Measurements from ENCODE around the gene NUP205.

NUP205 gene

DNA sequence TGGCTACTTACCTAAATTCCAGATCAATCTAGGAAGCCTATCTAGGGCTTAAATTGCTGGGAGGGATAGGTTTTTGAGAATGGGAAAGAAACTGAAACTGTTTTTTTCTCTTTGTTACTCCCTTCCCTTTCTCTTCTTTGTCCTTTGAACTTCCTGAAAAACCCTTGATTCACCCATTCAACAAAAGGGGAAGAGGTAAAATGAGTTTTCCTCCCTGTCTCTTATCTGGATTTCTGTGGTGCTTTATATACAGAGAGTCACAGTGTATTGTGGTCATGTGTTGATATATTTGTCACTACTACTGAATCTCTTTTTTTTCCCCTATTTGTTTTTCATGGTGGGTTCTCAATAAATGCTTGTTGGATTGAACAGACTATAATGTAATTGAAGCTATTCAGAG is 19.8 kb upstream of the NUP205 start:
- Histone ChIP-seq H3K27ac (peak overlapping the region in 8 of 11 experiments; percentile 22 to 69 (median 54); a peak in 14 of 22 replicates), H3K9me3 (replicated peaks in 1 of 11) (peaks cover 0 to 4% (median 0%) of the 10 kb centered on the region in 11 experiments; a peak in 1 of 22 replicates), H3K4me3 (no peak overlapping the region), H3K27me3 (no peaks in the 10 kb centered on the region), H3K4me2 (peak overlapping the region in 7 of 11 experiments; percentile 4 to 78 (median 61); a peak in 13 of 22 replicates), H4K20me1 (no peaks in the 10 kb centered on the region), H3K4me1 (peaks cover 0 to 14% (median 11%) of the 10 kb centered on the region in 10 experiments; a peak in 14 of 20 replicates), H3K36me3 (no peaks in the 10 kb centered on the region), H3K9ac (peak overlapping the region in 4 of 11 experiments; percentile 22 to 48 (median 36); a peak in 3 of 22 replicates)
- no peak for TF ChIP-seq Cebpa-rat (IDR thresholded peaks at IDR 0.05)

DNA sequence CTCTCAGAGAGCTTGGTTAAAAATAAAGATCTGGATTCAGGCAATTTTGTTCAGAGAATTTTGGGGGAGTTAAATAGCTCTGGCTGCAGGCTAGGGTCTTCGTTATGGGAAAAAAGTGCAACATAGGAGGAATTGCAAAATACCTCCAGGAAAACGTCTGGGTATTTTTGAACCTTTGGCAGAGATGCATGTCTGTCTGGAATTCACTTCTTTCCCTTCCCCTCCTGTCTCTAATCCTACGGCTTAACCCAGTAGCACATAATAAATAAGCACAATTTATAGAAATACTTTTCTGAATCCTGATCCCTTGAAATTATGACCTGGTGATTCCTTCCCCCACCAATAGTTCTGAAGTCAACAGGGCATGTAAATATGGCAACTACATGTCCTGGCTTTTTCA is 19.3 kb upstream of the NUP205 start:
- peaks cover 0 to 14% (median 11%) of the 10 kb centered on the region in 10 experiments; a peak in 14 of 20 replicates for H3K4me1 ChIP-seq
- peak overlapping the region in 6 of 11 experiments; percentile 44 to 78 (median 62); a peak in 9 of 22 replicates for H3K4me2 ChIP-seq
- no peaks in the 10 kb centered on the region for H3K27me3 ChIP-seq
- peaks cover 0 to 4% (median 0%) of the 10 kb centered on the region in 11 experiments; a peak in 1 of 22 replicates for H3K9me3 ChIP-seq (replicated peaks in 1 of 11)
- H3K4me3 ChIP-seq: no peak overlapping the region
- H4K20me1 ChIP-seq: no peaks in the 10 kb centered on the region
- peak overlapping the region in 5 of 11 experiments; percentile 54 to 69 (median 67); a peak in 6 of 22 replicates for H3K27ac ChIP-seq
- H3K9ac ChIP-seq: 0 out of 22 replicates have a peak overlapping the region, but pooled peaks of 1 of the 11 experiments have one; percentile 48
- no peaks in the 10 kb centered on the region for H3K36me3 ChIP-seq
- no peak for TF ChIP-seq Cebpa-rat (IDR thresholded peaks at IDR 0.05)

DNA sequence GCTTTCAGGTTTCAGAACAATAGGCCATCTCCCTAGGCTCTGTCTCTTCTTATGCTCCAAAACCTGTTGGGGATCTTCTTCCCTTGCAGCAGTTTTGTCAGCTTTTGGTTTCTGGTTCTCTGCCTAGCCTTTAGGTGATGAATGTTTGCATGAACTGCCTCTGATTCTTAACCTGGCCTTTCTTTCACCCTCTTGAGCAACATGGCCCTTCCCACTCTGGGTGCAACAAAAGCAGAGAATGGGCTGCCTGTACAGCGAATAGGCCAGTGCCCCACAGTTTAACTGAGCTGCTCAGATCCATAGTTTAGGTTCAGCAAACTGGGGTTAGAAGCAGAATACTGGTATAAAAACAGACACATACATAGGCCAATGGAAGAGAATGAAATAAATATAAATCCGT is 18.1 kb upstream of the NUP205 start:
- H4K20me1 ChIP-seq: no peaks in the 10 kb centered on the region
- H3K27me3 ChIP-seq: no peaks in the 10 kb centered on the region
- no peak overlapping the region for H3K9ac ChIP-seq
- peaks cover 0 to 14% (median 11%) of the 10 kb centered on the region in 10 experiments; a peak in 14 of 20 replicates for H3K4me1 ChIP-seq
- H3K4me3 ChIP-seq: no peak overlapping the region
- peaks cover 0 to 4% (median 0%) of the 10 kb centered on the region in 11 experiments; a peak in 1 of 22 replicates for H3K9me3 ChIP-seq (replicated peaks in 1 of 11)
- no peak overlapping the region for H3K27ac ChIP-seq
- no peak for TF ChIP-seq Cebpa-rat (IDR thresholded peaks at IDR 0.05)
- no peaks in the 10 kb centered on the region for H3K36me3 ChIP-seq
- H3K4me2 ChIP-seq: no peak overlapping the region

- H3K4me2 ChIP-seq: no peak overlapping the region
- no peak for TF ChIP-seq Cebpa-rat (IDR thresholded peaks at IDR 0.05)
- H3K27me3 ChIP-seq: no peaks in the 10 kb centered on the region
- peaks cover 0 to 3% (median 0%) of the 10 kb centered on the region in 11 experiments; a peak in 1 of 22 replicates for H3K9me3 ChIP-seq (replicated peaks in 1 of 11)
- no peak overlapping the region for H3K9ac ChIP-seq
- peaks cover 0 to 14% (median 11%) of the 10 kb centered on the region in 10 experiments; a peak in 14 of 20 replicates for H3K4me1 ChIP-seq
- H3K27ac ChIP-seq: no peak overlapping the region
- H4K20me1 ChIP-seq: no peaks in the 10 kb centered on the region
- no peak overlapping the region for H3K4me3 ChIP-seq
- H3K36me3 ChIP-seq: no peaks in the 10 kb centered on the region
Observed at GRCh38 chr7:135541029-135541428, 16.7 kb upstream of the NUP205 start.

DNA sequence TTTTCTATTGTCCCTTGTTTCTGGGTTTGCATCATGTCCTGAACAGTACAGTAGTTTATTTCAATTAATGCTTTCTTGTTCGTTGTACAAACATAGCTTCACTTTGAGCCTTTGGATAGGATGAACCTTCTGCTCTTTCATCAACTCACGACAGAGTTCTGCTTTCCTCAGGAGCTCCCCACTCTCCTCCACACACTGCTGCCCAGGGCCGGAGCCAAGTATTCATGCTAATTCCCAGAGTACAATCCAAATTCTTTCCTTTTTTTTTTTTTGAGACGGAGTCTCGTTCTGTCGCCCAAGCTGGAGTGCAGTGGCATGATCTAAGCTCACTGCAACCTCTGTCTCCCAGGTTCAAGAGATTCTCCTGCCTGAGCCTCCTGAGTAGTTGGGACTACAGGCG is 7.5 kb upstream of the NUP205 start:
- Histone ChIP-seq H3K27me3 (no peaks in the 10 kb centered on the region), H3K4me2 (no peak overlapping the region), H3K9ac (no peak overlapping the region), H3K4me1 (peaks cover 0 to 9% (median 0%) of the 10 kb centered on the region in 10 experiments; a peak in 5 of 20 replicates), H3K9me3 (replicated peaks in 1 of 11) (0 out of 22 replicates have a peak, but pooled peaks cover 0 to 3% (median 0%) of the 10 kb centered on the region in 11 experiments), H4K20me1 (no peaks in the 10 kb centered on the region), H3K36me3 (no peaks in the 10 kb centered on the region), H3K27ac (no peak overlapping the region), H3K4me3 (no peak overlapping the region)
- no peak for TF ChIP-seq Cebpa-rat (IDR thresholded peaks at IDR 0.05)

- Histone ChIP-seq H3K4me3 (no peak overlapping the region), H3K27me3 (no peaks in the 10 kb centered on the region), H3K9me3 (replicated peaks in 1 of 11) (no peaks in the 10 kb centered on the region), H3K9ac (no peak overlapping the region), H3K36me3 (no peaks in the 10 kb centered on the region), H3K4me2 (no peak overlapping the region), H3K27ac (no peak overlapping the region), H3K4me1 (peaks cover 0 to 23% (median 3%) of the 10 kb centered on the region in 10 experiments; a peak in 10 of 20 replicates), H4K20me1 (no peaks in the 10 kb centered on the region)
- no peak for TF ChIP-seq Cebpa-rat (IDR thresholded peaks at IDR 0.05)
Observed at GRCh38 chr7:135552148-135552547, 5.6 kb upstream of the NUP205 start.

- TF ChIP-seq Cebpa-rat (IDR thresholded peaks at IDR 0.05): no peak
- Histone ChIP-seq H3K4me1 (peaks cover 0 to 23% (median 4%) of the 10 kb centered on the region in 10 experiments; a peak in 10 of 20 replicates), H3K9ac (no peak overlapping the region), H3K36me3 (no peaks in the 10 kb centered on the region), H4K20me1 (no peaks in the 10 kb centered on the region), H3K27ac (no peak overlapping the region), H3K4me2 (peak overlapping the region in 3 of 11 experiments; percentile 4 to 44 (median 19); a peak in 3 of 22 replicates), H3K4me3 (no peak overlapping the region), H3K27me3 (no peaks in the 10 kb centered on the region), H3K9me3 (replicated peaks in 1 of 11) (no peaks in the 10 kb centered on the region)
Observed at GRCh38 chr7:135553346-135553745, 4.4 kb upstream of the NUP205 start.

GRCh38 chr7:135558337-135558767 is 635 bp downstream of the NUP205 start:
- peak overlapping the region; percentile 93 to 99 (median 97) for H3K9ac ChIP-seq
- peak overlapping the region; percentile 68 to 89 (median 84) for H3K4me2 ChIP-seq
- peak overlapping the region; percentile 77 to 98 (median 90) for H3K4me3 ChIP-seq
- peaks cover 0 to 41% (median 12%) of the 10 kb centered on the region in 11 experiments; a peak in 14 of 22 replicates for H3K36me3 ChIP-seq
- H3K27me3 ChIP-seq: no peaks in the 10 kb centered on the region
- H3K9me3 ChIP-seq (replicated peaks in 1 of 11): no peaks in the 10 kb centered on the region
- peaks cover 29 to 53% (median 35%) of the 10 kb centered on the region in 10 experiments for H3K4me1 ChIP-seq
- peak overlapping the region; percentile 94 to 99 (median 97) for H3K27ac ChIP-seq
- TF ChIP-seq Cebpa-rat (IDR thresholded peaks at IDR 0.05): no peak
- H4K20me1 ChIP-seq: peaks cover 0 to 48% (median 32%) of the 10 kb centered on the region in 11 experiments; a peak in 15 of 22 replicates

DNA sequence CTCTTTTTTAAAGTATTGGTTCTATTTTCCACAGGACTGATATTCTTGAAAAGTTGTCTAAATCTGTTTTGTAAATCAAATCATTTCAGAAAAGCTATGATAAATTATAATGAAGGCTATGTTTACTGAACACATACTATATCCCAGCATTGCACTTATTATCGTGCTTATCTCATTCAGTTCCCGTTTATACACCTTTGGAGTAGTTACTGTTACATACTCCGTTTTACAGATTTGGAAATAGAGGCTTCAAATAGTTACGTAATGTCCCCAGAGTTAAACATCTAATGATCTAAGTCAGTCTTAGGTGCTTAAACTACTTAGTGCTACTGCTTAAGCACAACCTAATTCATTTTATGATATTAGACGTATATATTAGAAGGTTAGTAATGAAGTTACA is 1.2 kb downstream of the NUP205 start:
- peak overlapping the region; percentile 68 to 89 (median 84) for H3K4me2 ChIP-seq
- H3K9me3 ChIP-seq (replicated peaks in 1 of 11): no peaks in the 10 kb centered on the region
- H3K9ac ChIP-seq: peak overlapping the region; percentile 93 to 99 (median 97)
- H3K4me1 ChIP-seq: peaks cover 29 to 48% (median 33%) of the 10 kb centered on the region in 10 experiments
- TF ChIP-seq Cebpa-rat (IDR thresholded peaks at IDR 0.05): 0 out of 22 replicates have a peak, but pooled peaks of 1 of the 11 experiments have one; percentile 33
- no peaks in the 10 kb centered on the region for H3K27me3 ChIP-seq
- H3K4me3 ChIP-seq: peak overlapping the region; percentile 77 to 98 (median 90)
- H3K27ac ChIP-seq: peak overlapping the region in 10 of 11 experiments; percentile 94 to 99 (median 98); a peak in 21 of 22 replicates
- peaks cover 0 to 47% (median 17%) of the 10 kb centered on the region in 11 experiments; a peak in 16 of 22 replicates for H3K36me3 ChIP-seq
- peaks cover 0 to 53% (median 37%) of the 10 kb centered on the region in 11 experiments; a peak in 17 of 22 replicates for H4K20me1 ChIP-seq
